ENCODE measurements around the gene HOXC6.

Gene HOXC6

DNA sequence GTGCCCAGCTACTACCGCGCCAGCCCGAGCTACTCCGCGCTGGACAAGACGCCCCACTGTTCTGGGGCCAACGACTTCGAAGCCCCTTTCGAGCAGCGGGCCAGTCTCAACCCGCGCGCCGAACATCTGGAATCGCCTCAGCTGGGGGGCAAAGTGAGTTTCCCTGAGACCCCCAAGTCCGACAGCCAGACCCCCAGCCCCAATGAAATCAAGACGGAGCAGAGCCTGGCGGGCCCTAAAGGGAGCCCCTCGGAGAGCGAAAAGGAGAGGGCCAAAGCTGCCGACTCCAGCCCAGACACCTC lies 42.6 kb upstream of the HOXC6 start:
- H3K4me3 ChIP-seq (ENCODE audit: low read length, poor library complexity, severe bottlenecking): peak overlapping the region; percentile 71
- H3K27me3 ChIP-seq (ENCODE audit: insufficient read depth, low read length, poor library complexity, severe bottlenecking): no peaks in the 10 kb centered on the region

DNA sequence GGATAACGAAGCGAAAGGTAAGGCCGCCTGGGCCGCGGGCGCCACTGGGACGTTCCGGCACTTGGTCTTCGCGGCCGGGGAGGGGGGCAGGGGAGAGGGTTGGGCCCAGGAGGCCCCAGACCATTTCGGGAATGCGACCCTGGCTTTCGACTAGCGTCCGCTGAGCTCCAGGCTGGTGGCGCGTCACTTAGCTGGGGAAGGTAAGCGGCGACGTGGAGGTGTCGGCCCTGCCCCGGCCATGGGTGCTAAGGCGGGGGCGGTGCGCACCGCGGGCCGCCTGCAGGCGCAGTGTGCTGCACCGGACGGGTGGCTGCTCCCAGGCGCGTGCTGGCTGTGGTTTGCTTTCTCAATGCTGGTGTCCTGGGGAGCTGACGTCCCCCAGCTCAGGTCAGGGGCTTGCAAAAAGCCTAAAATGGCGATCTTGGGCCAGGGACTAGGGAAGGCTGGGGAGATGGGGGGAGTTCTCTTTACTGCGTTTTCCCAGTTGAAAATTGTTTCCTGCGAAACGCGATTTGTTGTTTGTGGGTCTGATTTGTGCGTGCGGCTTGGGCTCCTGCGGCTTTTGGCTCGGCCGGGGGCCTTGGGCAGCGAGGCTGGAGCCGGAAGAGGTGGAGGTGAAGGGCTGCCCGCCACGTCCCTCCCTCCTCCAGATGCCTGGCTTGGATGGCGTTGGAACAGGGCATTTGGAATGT lies 42.1 kb upstream of the HOXC6 start:
- Histone ChIP-seq H3K27me3 (ENCODE audit: insufficient read depth, low read length, poor library complexity, severe bottlenecking) (no peaks in the 10 kb centered on the region), H3K9me2 (replicated peaks; ENCODE audit: low read depth, low read length) (no peaks in the 10 kb centered on the region), H3F3A (ENCODE audit: low read depth) (no peaks in the 10 kb centered on the region), H3K9me3 (ENCODE audit: insufficient read depth, low read depth, low read length) (no peaks in the 10 kb centered on the region), H3K4me1 (ENCODE audit: insufficient read depth, low read length, poor library complexity, severe bottlenecking) (peaks cover 48% of the 10 kb centered on the region), H3K9ac (ENCODE audit: low read depth, low read length, poor library complexity, severe bottlenecking) (peak overlapping the region; percentile 72), H3K36me3 (ENCODE audit: insufficient read depth, low read length) (no peaks in the 10 kb centered on the region), H3K4me2 (ENCODE audit: low read depth, low read length, poor library complexity, severe bottlenecking) (peak overlapping the region; percentile 98), H3K79me2 (ENCODE audit: insufficient read depth, low read length) (peaks cover 24% of the 10 kb centered on the region; the same call in 1 of the 2 replicates), H4K20me1 (ENCODE audit: insufficient read depth, low read length, poor library complexity, severe bottlenecking) (no peaks in the 10 kb centered on the region), H3K4me3 (ENCODE audit: low read length, poor library complexity, severe bottlenecking) (peak overlapping the region; percentile 71), H2AFZ (ENCODE audit: low read length) (no peak overlapping the region)
- TF ChIP-seq EZH2phosphoT487 (IDR thresholded peaks at IDR 0.05; ENCODE audit: borderline replicate concordance) (no peak), CTCF (conservative IDR thresholded peaks at IDR 0.05; ENCODE audit: low read length) (no peak)

More for the DNA sequence above, 42.6 kb upstream of the HOXC6 start:
- H3F3A ChIP-seq (ENCODE audit: low read depth): no peaks in the 10 kb centered on the region
- no peak overlapping the region; the same call in 1 of the 2 replicates for H2AFZ ChIP-seq (ENCODE audit: low read length)
- no peaks in the 10 kb centered on the region for H4K20me1 ChIP-seq (ENCODE audit: insufficient read depth, low read length, poor library complexity, severe bottlenecking)
- TF ChIP-seq CTCF (conservative IDR thresholded peaks at IDR 0.05; ENCODE audit: low read length) (no peak), EZH2phosphoT487 (IDR thresholded peaks at IDR 0.05; ENCODE audit: borderline replicate concordance) (no peak)
- H3K9ac ChIP-seq (ENCODE audit: low read depth, low read length, poor library complexity, severe bottlenecking): peak overlapping the region; percentile 72
- H3K9me3 ChIP-seq (ENCODE audit: insufficient read depth, low read depth, low read length): no peaks in the 10 kb centered on the region
- H3K36me3 ChIP-seq (ENCODE audit: insufficient read depth, low read length): no peaks in the 10 kb centered on the region
- peaks cover 46% of the 10 kb centered on the region for H3K4me1 ChIP-seq (ENCODE audit: insufficient read depth, low read length, poor library complexity, severe bottlenecking)
- no peaks in the 10 kb centered on the region for H3K9me2 ChIP-seq (replicated peaks; ENCODE audit: low read depth, low read length)
- peak overlapping the region; percentile 98 for H3K4me2 ChIP-seq (ENCODE audit: low read depth, low read length, poor library complexity, severe bottlenecking)
- H3K79me2 ChIP-seq (ENCODE audit: insufficient read depth, low read length): peaks cover 24% of the 10 kb centered on the region; the same call in 1 of the 2 replicates

DNA sequence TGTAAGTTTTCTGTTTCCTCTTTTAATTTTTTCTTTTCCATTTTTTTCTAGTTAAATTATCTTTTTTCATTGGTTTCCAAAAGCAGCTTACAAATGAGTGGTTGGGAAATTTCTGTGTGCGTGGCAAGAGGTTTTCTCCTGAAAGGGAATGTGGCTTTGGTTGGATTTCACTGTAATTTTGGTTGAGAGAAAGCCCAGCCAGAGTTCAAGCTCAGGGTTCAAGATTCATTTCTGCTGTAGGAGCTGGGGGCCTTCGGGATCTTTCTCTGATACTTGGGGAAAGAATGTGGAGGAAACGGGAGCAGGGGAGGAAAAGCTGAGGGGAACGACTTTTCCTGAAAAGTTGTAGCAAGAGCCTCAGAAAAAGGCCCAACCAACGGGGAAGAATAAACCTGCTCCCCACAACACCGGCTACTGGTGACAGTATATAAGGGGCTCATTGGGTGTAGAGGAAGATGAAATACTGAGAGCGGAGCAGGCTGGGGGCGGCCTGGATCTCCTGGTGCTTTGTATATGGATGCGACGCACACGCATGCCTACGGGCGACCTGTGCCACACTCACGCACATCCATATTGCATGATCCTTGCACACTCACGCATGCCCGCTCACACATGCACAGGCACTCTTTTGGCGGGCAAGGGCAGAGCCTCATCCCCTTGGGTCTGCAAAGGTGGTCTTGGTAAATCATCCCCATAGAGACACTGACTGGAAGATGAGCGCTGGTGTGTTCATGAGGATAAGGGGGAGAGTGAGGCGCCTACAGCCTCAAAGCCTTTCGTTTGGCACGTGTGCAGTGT lies 41.4 kb upstream of the HOXC6 start:
- no peak for TF ChIP-seq CTCF (conservative IDR thresholded peaks at IDR 0.05; ENCODE audit: low read length)
- no peak for TF ChIP-seq EZH2phosphoT487 (IDR thresholded peaks at IDR 0.05; ENCODE audit: borderline replicate concordance)
- Histone ChIP-seq H2AFZ (ENCODE audit: low read length) (no peak overlapping the region), H3K9ac (ENCODE audit: low read depth, low read length, poor library complexity, severe bottlenecking) (peak overlapping the region; percentile 74), H3F3A (ENCODE audit: low read depth) (no peaks in the 10 kb centered on the region), H3K36me3 (ENCODE audit: insufficient read depth, low read length) (no peaks in the 10 kb centered on the region), H4K20me1 (ENCODE audit: insufficient read depth, low read length, poor library complexity, severe bottlenecking) (no peaks in the 10 kb centered on the region), H3K9me3 (ENCODE audit: insufficient read depth, low read depth, low read length) (no peaks in the 10 kb centered on the region), H3K4me3 (ENCODE audit: low read length, poor library complexity, severe bottlenecking) (peak overlapping the region; percentile 71), H3K4me2 (ENCODE audit: low read depth, low read length, poor library complexity, severe bottlenecking) (peak overlapping the region; percentile 98), H3K4me1 (ENCODE audit: insufficient read depth, low read length, poor library complexity, severe bottlenecking) (peaks cover 50% of the 10 kb centered on the region), H3K79me2 (ENCODE audit: insufficient read depth, low read length) (peaks cover 24% of the 10 kb centered on the region; the same call in 1 of the 2 replicates), H3K27me3 (ENCODE audit: insufficient read depth, low read length, poor library complexity, severe bottlenecking) (no peaks in the 10 kb centered on the region), H3K9me2 (replicated peaks; ENCODE audit: low read depth, low read length) (no peaks in the 10 kb centered on the region)

Measured in Loucy (cell line).